ENCODE data around the gene DSC3. TPM values are rescaled to one million over a fixed set of nuclear protein-coding genes. Genes with fewer than 3 reads are reported as not detected.

DSC3 gene
- total and polyA plus RNA-seq, 2 experiments from 2014 or later, result 13.9 to 39.7 TPM

GRCh38 chr18:30992231-30992630, 50.3 kb downstream of the DSC3 start:
- no peak overlapping the region for H3K4me2 ChIP-seq
- H3K9me2 ChIP-seq (replicated peaks; ENCODE audit: insufficient read depth), result no peaks in the 10 kb centered on the region
- WGBS (ENCODE audit: low lambda C conversion rate, missing lambda C conversion rate), result 98% methylated on average over 2 of the region's 2 CpGs

GRCh38 chr18:30991397-30991796, 51.1 kb downstream of the DSC3 start:
- no peaks in the 10 kb centered on the region for H3K9me3 ChIP-seq (ENCODE audit: low read depth)
- H3K27me3 ChIP-seq, result no peaks in the 10 kb centered on the region
- DNase-seq (ENCODE audit: low spot score), result no peak
- TF ChIP-seq CTCF (IDR thresholded peaks at IDR 0.05; ENCODE audit: poor library complexity) (no peak), EZH2 (IDR thresholded peaks at IDR 0.05; ENCODE audit: borderline replicate concordance) (no peak), EZH2phosphoT487 (IDR thresholded peaks at IDR 0.05; ENCODE audit: low read depth, severe bottlenecking, unreplicated experiment) (no peak)
- peaks cover 19% of the 10 kb centered on the region for H3K4me1 ChIP-seq (ENCODE audit: insufficient read depth)
- 75% methylated on average over 5 of the region's 5 CpGs for WGBS (ENCODE audit: low lambda C conversion rate, missing lambda C conversion rate)
- H4K20me1 ChIP-seq (ENCODE audit: insufficient read depth, poor library complexity, severe bottlenecking), result no peaks in the 10 kb centered on the region
- H2AFZ ChIP-seq, result no peak overlapping the region
- H3K36me3 ChIP-seq (replicated peaks; ENCODE audit: insufficient read depth, low read depth), result no peaks in the 10 kb centered on the region
- no peaks in the 10 kb centered on the region for H3K9me2 ChIP-seq (replicated peaks; ENCODE audit: insufficient read depth)
- H3K27ac ChIP-seq, result no peak overlapping the region
- H3K4me2 ChIP-seq, result no peak overlapping the region
- H3K4me3 ChIP-seq, result no peak overlapping the region
- H3K79me2 ChIP-seq, result no peaks in the 10 kb centered on the region

More at GRCh38 chr18:30992231-30992630, 50.3 kb downstream of the DSC3 start:
- Histone ChIP-seq H2AFZ (no peak overlapping the region), H3K4me3 (no peak overlapping the region), H3K27me3 (no peaks in the 10 kb centered on the region), H4K20me1 (ENCODE audit: insufficient read depth, poor library complexity, severe bottlenecking) (no peaks in the 10 kb centered on the region), H3K79me2 (no peaks in the 10 kb centered on the region), H3K9me3 (ENCODE audit: low read depth) (no peaks in the 10 kb centered on the region), H3K4me1 (ENCODE audit: insufficient read depth) (peaks cover 15% of the 10 kb centered on the region), H3K36me3 (replicated peaks; ENCODE audit: insufficient read depth, low read depth) (no peaks in the 10 kb centered on the region), H3K27ac (no peak overlapping the region)
- no peak for DNase-seq (ENCODE audit: low spot score)
- no peak for TF ChIP-seq EZH2phosphoT487 (IDR thresholded peaks at IDR 0.05; ENCODE audit: low read depth, severe bottlenecking, unreplicated experiment)
- no peak for TF ChIP-seq CTCF (IDR thresholded peaks at IDR 0.05; ENCODE audit: poor library complexity)
- no peak for TF ChIP-seq EZH2 (IDR thresholded peaks at IDR 0.05; ENCODE audit: borderline replicate concordance)

GRCh38 chr18:30989141-30989540, 53.4 kb downstream of the DSC3 start:
- H3K27ac ChIP-seq, result no peak overlapping the region

More at GRCh38 chr18:30989141-30989540, 53.4 kb downstream of the DSC3 start:
- TF ChIP-seq CTCF (IDR thresholded peaks at IDR 0.05; ENCODE audit: poor library complexity) (no peak), EZH2 (IDR thresholded peaks at IDR 0.05; ENCODE audit: borderline replicate concordance) (no peak)
- Histone ChIP-seq H3K9me2 (replicated peaks; ENCODE audit: insufficient read depth) (no peaks in the 10 kb centered on the region), H3K9me3 (ENCODE audit: low read depth) (no peaks in the 10 kb centered on the region), H2AFZ (no peak overlapping the region), H3K4me3 (no peak overlapping the region), H3K79me2 (no peaks in the 10 kb centered on the region), H3K36me3 (replicated peaks; ENCODE audit: insufficient read depth, low read depth) (no peaks in the 10 kb centered on the region), H4K20me1 (ENCODE audit: insufficient read depth, poor library complexity, severe bottlenecking) (no peaks in the 10 kb centered on the region), H3K27me3 (no peaks in the 10 kb centered on the region), H3K4me2 (no peak overlapping the region), H3K4me1 (ENCODE audit: insufficient read depth) (peaks cover 19% of the 10 kb centered on the region)
- DNase-seq (ENCODE audit: low spot score), result no peak
- WGBS (ENCODE audit: low lambda C conversion rate, missing lambda C conversion rate), result 64% methylated on average over 1 of the region's 1 CpG

Data from hepatocyte (in vitro differentiated cells).